ENCODE results near the gene UBASH3A.

UBASH3A gene, protein sequence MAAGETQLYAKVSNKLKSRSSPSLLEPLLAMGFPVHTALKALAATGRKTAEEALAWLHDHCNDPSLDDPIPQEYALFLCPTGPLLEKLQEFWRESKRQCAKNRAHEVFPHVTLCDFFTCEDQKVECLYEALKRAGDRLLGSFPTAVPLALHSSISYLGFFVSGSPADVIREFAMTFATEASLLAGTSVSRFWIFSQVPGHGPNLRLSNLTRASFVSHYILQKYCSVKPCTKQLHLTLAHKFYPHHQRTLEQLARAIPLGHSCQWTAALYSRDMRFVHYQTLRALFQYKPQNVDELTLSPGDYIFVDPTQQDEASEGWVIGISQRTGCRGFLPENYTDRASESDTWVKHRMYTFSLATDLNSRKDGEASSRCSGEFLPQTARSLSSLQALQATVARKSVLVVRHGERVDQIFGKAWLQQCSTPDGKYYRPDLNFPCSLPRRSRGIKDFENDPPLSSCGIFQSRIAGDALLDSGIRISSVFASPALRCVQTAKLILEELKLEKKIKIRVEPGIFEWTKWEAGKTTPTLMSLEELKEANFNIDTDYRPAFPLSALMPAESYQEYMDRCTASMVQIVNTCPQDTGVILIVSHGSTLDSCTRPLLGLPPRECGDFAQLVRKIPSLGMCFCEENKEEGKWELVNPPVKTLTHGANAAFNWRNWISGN

DNA sequence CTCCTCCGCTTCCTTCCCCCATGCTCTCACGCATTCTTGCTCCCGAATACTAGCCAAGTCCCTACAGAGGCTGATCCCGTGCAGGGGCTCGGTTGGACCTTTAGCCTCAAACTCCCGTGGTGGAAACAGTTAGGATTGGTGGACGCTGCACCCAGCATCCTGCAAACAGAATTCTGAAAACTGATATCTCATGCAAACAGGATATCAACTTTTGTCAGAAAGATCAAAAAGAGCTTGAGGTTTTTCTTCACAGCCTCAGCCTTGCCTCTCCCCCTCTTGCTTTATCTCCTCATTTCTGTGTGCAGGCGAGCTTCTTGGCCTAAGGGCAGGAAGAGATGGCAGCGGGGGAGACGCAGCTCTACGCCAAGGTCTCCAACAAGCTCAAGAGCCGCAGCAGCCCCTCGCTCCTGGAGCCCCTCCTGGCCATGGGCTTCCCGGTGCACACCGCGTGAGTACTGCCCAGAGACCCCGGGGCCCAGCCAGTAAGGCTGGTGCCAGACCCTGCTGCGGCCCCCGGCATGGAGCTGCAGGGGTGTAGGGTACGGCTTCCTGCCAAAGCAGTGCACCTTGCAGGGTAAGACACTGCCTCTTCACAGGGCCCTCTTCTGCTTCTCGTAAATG is at the start of gene UBASH3A:
Gene UBASH3A (plus strand): TSS at position 292 of the 621 bp plus-strand sequence. CDS start 44 bp downstream, at position 336.
- no peak for DNase-seq (ENCODE audit: extremely low read depth in 1 of 2, low read depth in 1 of 2)

GRCh38 chr21:42356046-42356445 is 47.7 kb upstream of the UBASH3A start:
- DNase-seq (ENCODE audit: extremely low read depth in 1 of 2, low read depth in 1 of 2): no peak

GRCh38 chr21:42356650-42357049 is 47.1 kb upstream of the UBASH3A start:
- no peak for DNase-seq (ENCODE audit: extremely low read depth in 1 of 2, low read depth in 1 of 2)

DNA sequence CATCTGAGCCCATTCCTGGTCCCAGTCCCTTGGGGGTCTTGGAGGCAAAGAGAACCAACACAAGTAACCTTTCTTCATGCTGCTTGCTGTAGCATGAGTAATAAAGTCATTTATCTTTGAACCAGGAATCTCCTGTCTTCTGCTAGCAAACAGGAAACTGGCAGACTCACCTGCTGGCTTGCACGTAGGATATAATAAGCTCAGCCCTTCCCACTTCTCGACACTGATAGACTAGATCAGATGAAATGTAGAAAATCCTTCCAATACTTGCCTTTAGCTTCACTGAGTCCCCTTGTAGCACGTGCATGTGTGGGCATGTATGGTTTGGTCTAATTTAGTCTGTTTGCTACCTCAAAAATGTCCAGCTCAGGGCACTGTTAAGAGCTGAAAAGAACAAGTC is 46.4 kb upstream of the UBASH3A start:
- no peak for DNase-seq (ENCODE audit: extremely low read depth in 1 of 2, low read depth in 1 of 2)

- DNase-seq (ENCODE audit: extremely low read depth in 1 of 2, low read depth in 1 of 2): no peak
These were observed 45.4 kb upstream of the UBASH3A start for GRCh38 chr21:42358261-42358660.

DNA sequence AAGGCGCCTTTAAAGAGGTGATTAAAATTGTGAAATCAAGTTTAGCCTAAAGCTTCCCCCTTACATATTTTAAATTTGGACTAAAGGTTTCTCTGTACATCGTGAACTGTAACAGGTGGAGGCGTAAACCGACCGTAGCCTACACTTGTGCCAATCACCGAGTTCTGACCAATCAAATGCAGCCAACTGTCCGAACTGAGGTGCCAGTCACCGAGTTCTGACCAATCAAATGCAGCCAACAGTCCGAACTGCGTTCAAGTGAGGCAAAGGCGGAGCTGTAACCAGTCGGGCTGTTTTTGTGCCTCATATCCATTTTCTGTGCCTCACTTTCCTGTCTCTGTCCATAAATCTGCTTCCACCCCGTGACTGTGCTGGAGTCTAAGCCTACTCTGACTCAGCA is 44.8 kb upstream of the UBASH3A start:
- DNase-seq (ENCODE audit: extremely low read depth in 1 of 2, low read depth in 1 of 2): no peak

DNA sequence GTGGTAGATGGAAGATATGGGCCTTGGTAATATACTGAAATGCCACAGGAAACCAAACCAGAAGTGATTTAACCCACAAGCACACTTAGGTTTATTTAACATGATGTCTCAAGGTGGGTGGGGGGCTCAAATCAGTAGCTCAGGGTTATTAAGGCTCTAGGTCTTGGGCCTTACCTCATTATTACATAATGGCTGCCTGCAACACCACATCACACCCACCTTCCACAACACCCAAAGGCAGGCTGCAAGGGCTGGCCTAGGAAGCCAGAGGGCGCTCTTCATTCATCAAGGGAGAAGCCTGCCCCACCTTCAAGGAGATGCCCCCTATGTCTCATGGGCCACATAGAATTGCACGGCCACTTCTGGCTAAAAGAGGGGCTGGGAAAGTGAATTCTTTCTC is 43.4 kb upstream of the UBASH3A start:
- DNase-seq (ENCODE audit: extremely low read depth in 1 of 2, low read depth in 1 of 2): no peak

GRCh38 chr21:42361286-42361685 is 42.4 kb upstream of the UBASH3A start:
- no peak for DNase-seq (ENCODE audit: extremely low read depth in 1 of 2, low read depth in 1 of 2)

GRCh38 chr21:42362198-42362597 is 41.5 kb upstream of the UBASH3A start:
- DNase-seq (ENCODE audit: extremely low read depth in 1 of 2, low read depth in 1 of 2): no peak

DNA sequence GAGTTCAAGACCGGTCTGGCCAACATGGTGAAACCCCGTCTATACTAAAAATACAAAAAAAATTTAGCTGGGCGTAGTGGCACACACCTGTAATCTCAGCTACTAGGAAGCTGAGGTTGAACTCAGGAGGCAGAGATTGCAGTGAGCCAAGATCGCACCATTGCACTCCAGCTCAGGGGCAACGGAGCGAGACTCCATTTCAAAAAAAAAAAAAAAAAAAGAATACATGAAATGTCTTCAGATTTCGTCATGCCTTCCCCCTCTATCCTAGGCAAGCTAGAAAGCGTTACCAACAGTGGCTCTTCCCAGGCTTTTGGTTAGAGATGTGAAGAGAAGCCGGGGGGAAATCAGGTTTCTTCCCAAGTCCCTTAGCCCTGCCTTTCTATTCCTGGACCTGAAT is 41.0 kb upstream of the UBASH3A start:
- DNase-seq (ENCODE audit: extremely low read depth in 1 of 2, low read depth in 1 of 2): no peak

- no peak for DNase-seq (ENCODE audit: extremely low read depth in 1 of 2, low read depth in 1 of 2)
These were observed 40.4 kb upstream of the UBASH3A start for GRCh38 chr21:42363312-42363711.

DNA sequence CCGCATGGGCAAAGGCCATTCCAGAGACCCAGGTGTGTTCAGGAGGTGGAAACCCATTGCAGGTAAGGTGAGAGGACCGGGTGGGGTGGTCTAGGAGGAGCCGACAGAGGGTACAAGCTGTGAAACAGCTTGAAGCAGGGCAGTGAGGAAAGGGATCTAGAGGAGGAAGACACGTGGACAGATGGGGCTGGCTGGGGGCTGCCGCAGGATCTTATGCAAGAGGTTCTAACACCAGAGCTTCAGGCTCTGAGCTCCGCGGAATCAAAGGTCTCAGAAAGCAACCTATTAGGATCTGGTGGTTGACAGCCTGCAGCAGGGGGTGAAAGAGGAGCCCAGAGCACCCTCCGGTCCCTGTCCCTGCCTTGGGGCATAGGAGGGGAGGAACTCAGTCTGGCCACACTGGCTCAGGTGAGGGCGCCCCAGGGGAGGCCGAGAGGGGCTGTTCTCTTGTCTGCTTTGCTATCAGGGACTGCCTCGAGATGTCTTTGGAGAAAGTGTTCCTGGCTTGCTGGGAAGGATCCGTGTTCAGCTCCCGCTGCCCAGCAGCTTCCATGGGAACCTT is 39.3 kb upstream of the UBASH3A start:
- DNase-seq (ENCODE audit: extremely low read depth in 1 of 2, low read depth in 1 of 2): no peak

DNA sequence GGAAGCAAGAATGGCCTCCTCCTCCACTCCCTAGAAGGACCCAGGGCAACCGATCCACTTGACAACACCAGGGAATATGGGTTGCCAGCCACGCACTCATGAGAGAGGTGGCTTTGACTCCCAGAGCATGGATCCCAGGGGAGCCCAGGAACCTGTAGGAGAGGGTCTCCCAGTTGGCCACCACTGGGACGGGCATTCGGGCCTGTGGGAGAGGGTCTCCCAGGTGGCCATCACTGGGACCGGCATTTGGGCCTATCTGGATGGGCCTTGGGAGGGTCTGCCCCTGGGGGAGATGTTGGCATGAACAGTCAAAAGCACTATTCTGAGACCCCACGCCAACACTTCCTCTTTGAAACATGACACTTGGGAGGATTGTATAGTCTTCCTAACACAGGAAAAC is 37.9 kb upstream of the UBASH3A start:
- no peak for DNase-seq (ENCODE audit: extremely low read depth in 1 of 2, low read depth in 1 of 2)

DNA sequence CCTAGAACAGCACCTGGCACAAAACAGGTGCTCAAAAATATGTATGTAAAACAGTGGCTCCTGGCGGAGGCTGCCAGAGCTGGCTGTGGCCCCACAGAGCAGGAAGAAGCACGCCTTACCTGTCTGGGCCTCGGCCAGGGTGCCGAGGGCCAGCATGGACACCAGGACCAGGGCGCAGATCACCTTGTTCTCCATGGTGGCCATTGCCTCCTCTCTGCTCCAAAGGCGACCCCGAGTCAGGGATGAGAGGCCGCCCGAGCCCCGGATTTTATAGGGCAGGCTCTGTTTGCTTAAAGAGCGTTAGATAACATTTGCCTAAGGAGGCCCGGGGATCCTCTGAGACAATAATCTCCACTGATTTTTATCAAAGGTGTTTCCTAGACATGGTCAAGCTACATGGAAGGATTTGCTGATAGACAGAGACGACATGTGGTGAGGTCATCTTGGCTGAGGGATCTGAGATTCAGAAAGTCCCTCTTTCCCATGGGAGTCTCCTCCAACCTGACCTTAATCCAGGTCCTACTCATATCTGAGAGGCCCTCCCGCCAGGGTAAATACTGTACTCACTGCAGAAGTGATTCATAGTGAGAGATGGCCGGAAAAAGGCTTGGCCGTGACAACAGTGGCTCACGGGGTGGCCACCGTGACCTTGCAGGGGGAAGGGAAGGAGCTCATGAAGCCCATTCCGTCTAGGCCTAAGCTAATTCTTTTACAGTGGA is 37.3 kb upstream of the UBASH3A start, which contains the start of gene TFF1:
Gene TFF1 (minus strand): TSS at position 244 of the 719 bp plus-strand sequence. CDS start 40 bp downstream, at position 204.
- no peak for DNase-seq (ENCODE audit: extremely low read depth in 1 of 2, low read depth in 1 of 2)

DNA sequence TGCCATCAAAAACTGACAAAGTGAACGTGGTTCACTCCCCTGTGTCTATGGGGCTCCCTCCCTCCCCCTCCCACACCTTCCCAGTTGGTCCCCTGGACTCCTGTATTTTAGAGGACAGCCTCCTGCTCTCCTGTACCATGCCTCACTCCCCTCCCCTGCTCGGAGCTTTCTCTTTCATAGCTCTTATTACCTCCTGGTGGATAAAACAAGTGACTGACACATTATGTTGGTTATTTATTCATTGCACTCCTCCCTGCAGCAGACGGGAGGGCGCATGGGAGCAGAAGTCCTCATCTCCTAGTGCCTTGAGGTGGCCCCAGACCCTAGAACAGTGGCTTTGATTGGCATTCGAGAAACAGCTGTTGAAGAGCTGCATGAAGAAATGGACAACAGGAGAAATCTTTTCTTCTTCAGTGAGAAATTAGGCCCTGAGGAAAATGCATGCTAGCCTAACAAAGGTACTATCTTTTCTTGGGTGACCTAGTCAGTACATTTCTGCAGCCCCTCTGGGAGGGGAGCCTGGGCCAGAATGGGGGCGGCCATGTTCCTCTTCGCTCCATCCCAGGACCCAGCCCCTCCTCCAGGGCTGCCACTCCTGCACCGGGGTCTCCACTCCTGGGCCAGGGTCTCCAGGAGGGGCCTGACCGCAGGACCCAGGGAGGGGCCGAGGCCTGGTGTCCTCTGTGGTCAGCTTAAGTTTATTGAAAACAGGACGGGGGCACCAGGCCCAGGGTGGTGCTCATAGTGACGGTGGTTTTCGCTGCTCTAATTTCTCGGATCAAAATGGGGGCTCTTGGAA is 36.1 kb upstream of the UBASH3A start:
- no peak for DNase-seq (ENCODE audit: extremely low read depth in 1 of 2, low read depth in 1 of 2)

DNA sequence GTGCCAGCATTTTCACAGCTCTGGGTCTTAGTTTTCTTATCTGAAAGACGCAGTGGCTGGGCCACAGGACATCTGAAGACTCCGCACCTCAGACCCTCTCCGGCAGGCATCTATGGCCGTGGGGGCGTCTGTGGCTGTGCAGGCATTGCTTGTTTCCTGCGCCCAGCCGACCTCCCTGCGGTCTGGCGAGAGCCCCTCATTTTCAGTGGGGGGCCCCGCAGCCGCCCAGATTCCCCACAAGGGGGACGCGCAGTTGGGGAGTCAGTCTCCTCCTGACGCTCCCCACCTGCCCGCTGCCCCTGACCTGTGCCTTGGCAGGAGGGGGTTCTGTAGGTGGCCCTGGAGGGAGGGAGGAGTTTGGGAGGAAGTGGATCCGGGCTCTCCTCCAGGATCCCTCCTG is 33.9 kb upstream of the UBASH3A start:
- no peak for DNase-seq (ENCODE audit: extremely low read depth in 1 of 2, low read depth in 1 of 2)

DNA sequence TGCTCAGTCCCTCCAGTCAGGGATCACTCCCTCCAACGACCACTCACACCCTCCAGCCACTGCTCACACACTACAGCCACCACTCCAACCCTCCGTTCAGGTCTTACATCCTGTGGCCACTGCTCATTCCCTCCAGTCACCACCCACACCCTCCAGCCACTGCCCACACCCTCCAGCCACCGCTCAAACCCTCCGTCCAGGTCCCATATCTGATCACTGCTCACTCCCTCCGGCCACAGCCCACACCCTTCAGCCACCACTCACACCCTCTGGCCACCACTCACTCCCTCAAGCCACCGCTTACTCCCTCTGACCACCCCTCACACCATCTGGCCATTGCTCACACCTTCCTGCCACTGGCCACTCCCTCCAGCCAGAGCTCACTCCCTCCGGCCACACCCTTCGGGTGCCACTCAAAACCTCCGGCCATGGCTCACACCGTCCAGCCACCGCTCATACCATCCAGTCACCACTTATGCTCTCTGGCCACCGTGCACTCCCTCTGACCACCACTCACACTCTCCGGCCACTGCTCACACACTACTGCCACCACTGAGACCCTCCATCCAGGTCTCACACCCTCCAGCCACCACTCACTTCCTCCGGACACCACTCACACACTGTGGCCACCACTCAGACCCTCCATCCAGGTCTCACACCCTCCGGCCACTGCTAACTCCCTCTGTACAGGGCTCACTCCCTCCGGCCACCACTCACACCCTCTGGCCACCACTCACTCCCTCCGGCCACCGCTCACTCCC is 32.6 kb upstream of the UBASH3A start:
- DNase-seq (ENCODE audit: extremely low read depth in 1 of 2, low read depth in 1 of 2): no peak

GRCh38 chr21:42373196-42373907 is 30.4 kb upstream of the UBASH3A start:
- peak; percentile 41 to 44 for DNase-seq (ENCODE audit: extremely low read depth in 1 of 2, low read depth in 1 of 2)

Measured in stimulated activated CD8-positive, alpha-beta memory T cell treated with anti-CD3 and anti-CD28 coated beads, Interleukin-7, amount 100 ng/mL, for 48 hours (primary cell).